Activated naive CD4-positive, alpha-beta T cell treated with anti-CD3 and anti-CD28 coated beads, Interleukin-2, amount 50 U/mL, for 72 hours (primary cell): ENCODE data around the gene DSTYK. TPM values are rescaled to one million over a fixed set of nuclear protein-coding genes. Genes with fewer than 3 reads are reported as not detected.

ENCODE experiments used
- total RNA-seq, 2 donors: library from RNA; stranded (reverse); gene quantifications; one replicate each; pipeline ENCODE4 v1.2.3, GENCODE V29; 2022

Gene DSTYK
- total RNA-seq, 2 donors from 2014 or later, result 13.0 to 15.3 TPM

Other genes starting within 250 kb of the DSTYK start
- not detected for gene CNTN2, start 168.5 kb downstream of the DSTYK start, total RNA-seq
- gene TMEM81, start 127.2 kb downstream of the DSTYK start, total RNA-seq, result 1 to 10 TPM; 4.1 to 6.0 TPM
- 10 to 100 TPM; 19.3 to 24.6 TPM for gene RBBP5, start 89.7 kb downstream of the DSTYK start, total RNA-seq
- gene TMCC2, start 16.2 kb upstream of the DSTYK start, total RNA-seq, result 10 to 100 TPM; 11.1 to 17.2 TPM
- gene NUAK2, start 110.0 kb upstream of the DSTYK start, total RNA-seq, result 1 to 10 TPM; 5.9 to 6.8 TPM
- not detected for gene KLHDC8A, start 145.2 kb upstream of the DSTYK start, total RNA-seq
- gene LEMD1, start 210.4 kb upstream of the DSTYK start, total RNA-seq, result 1 to 10 TPM in 1 of 2 donors, not detected in 1; 1.4 TPM
- under 1 TPM; 0.14 to 0.62 TPM for gene BLACAT1, start 244.3 kb upstream of the DSTYK start, total RNA-seq